GM12865 (cell line): ENCODE data around the gene CARD16.
"Not testable (repeated sequence)": the region's sequence is repeated elsewhere in the genome, so short reads cannot be mapped to it uniquely, and the experiment has no call there.

Experiments
- DNase-seq: peaks from one replicate; pipeline ENCODE4 v3.0.0; 2010; ENCODE audit warnings: low read depth
- H3K4me3 ChIP-seq: 2 replicates; pipeline ENCODE4 v1.5.1; 2011; ENCODE audit warnings: mild to moderate bottlenecking, low read depth, low read length, control low read depth
- CTCF ChIP-seq: IDR thresholded peaks from 2 replicates; pipeline ENCODE4 v1.5.1; 2011; ENCODE audit warnings: low read length, control low read depth, low read depth, inconsistent platforms; ENCODE audit not compliant: insufficient read depth; ENCODE audit errors: missing control alignments

CARD16 gene

GRCh38 chr11:105073456-105074165 is 28.5 kb upstream of the CARD16 start:
- no peak overlapping the region for H3K4me3 ChIP-seq
- no peak for DNase-seq
- TF ChIP-seq CTCF = no peak

GRCh38 chr11:105072080-105072479 is 26.9 kb upstream of the CARD16 start:
- H3K4me3 ChIP-seq, DNase-seq: not testable (repeated sequence)

- no peak for TF ChIP-seq CTCF
- H3K4me3 ChIP-seq = no peak overlapping the region
- DNase-seq = no peak
These were observed 26.1 kb upstream of the CARD16 start for GRCh38 chr11:105071089-105071732.

GRCh38 chr11:105070306-105070705 is 25.2 kb upstream of the CARD16 start:
- DNase-seq = no peak
- TF ChIP-seq CTCF = no peak
- H3K4me3 ChIP-seq = no peak overlapping the region

- not testable (repeated sequence) for H3K4me3 ChIP-seq, DNase-seq
These were observed 24.6 kb upstream of the CARD16 start for GRCh38 chr11:105069749-105070148.

- H3K4me3 ChIP-seq, DNase-seq: not testable (repeated sequence)
These were observed 18.3 kb upstream of the CARD16 start for GRCh38 chr11:105063245-105063941.

GRCh38 chr11:105057432-105057831 is 12.3 kb upstream of the CARD16 start:
- no peak overlapping the region for H3K4me3 ChIP-seq
- no peak for TF ChIP-seq CTCF
- DNase-seq = no peak

GRCh38 chr11:105056446-105056845 is 11.3 kb upstream of the CARD16 start:
- DNase-seq = no peak
- H3K4me3 ChIP-seq = no peak overlapping the region
- no peak for TF ChIP-seq CTCF
